OCI-LY3 (cell line): Measurements from ENCODE around the gene M1AP.

ENCODE experiments used
- H2AFZ ChIP-seq: fragments of 200-600, 300-600 bp; shearing (Covaris generic); 2 replicates; pipeline ENCODE4 v1.6.0; 2014; ENCODE audit warnings: antibody characterized with exemption, low read depth, low read length
- H3K27ac ChIP-seq: fragments of 200-600, 300-600 bp; sonication (generic); 2 replicates; pipeline ENCODE4 v1.5.1; 2014; ENCODE audit warnings: mild to moderate bottlenecking, low read length, moderate library complexity, mixed read lengths
- H3K27me3 ChIP-seq: fragments of 200-600, 300-600 bp; sonication (generic); 2 replicates; pipeline ENCODE4 v1.6.1; 2014; ENCODE audit warnings: low read depth, low read length, mixed read lengths
- H3K36me3 ChIP-seq: fragments of 200-600, 300-600 bp; sonication (generic); replicated peaks from 2 replicates; pipeline ENCODE3; 2014; ENCODE audit warnings: low read depth, low read length, mixed read lengths
- H3K4me1 ChIP-seq: fragments of 300-600, 200-600 bp; sonication (generic); 2 replicates; pipeline ENCODE4 v1.6.1; 2014; ENCODE audit warnings: low read length, mixed read lengths
- H3K4me2 ChIP-seq: fragments of 200-600, 300-600 bp; sonication (generic); 2 replicates; pipeline ENCODE4 v1.6.1; 2014; ENCODE audit warnings: low read length, mixed read lengths
- H3K4me3 ChIP-seq: fragments of 300-600, 200-600 bp; sonication (generic); 2 replicates; pipeline ENCODE4 v1.5.1; 2014; ENCODE audit warnings: antibody characterized with exemption, mild to moderate bottlenecking, low read length, moderate library complexity
- H3K79me2 ChIP-seq: fragments of 300-600, 200-600 bp; shearing (Covaris generic); 2 replicates; pipeline ENCODE4 v1.6.1; 2014; ENCODE audit warnings: mild to moderate bottlenecking, low read length, mixed read lengths
- H3K9ac ChIP-seq: fragments of 300-600, 200-600 bp; shearing (Covaris generic); 2 replicates; pipeline ENCODE4 v1.6.0; 2014; ENCODE audit warnings: mild to moderate bottlenecking, low read length, moderate library complexity
- H3K9me3 ChIP-seq: fragments of 200-600, 300-600 bp; shearing (Covaris generic); 2 replicates; pipeline ENCODE4 v1.6.1; 2014; ENCODE audit warnings: low read length, mixed read lengths; ENCODE audit not compliant: insufficient read depth
- H4K20me1 ChIP-seq: fragments of 200-600, 300-600 bp; sonication (generic); 2 replicates; pipeline ENCODE4 v1.6.1; 2016; ENCODE audit warnings: low read length, mixed read lengths; ENCODE audit not compliant: insufficient read depth
- CTCF ChIP-seq: fragments of 200-600, 300-600 bp; sonication (generic); IDR thresholded peaks from 2 replicates; pipeline ENCODE4 v1.5.1; 2014; ENCODE audit warnings: antibody characterized with exemption, low read length, low read depth
- EZH2phosphoT487 ChIP-seq: fragments of 200-600 bp; shearing (Covaris generic); IDR thresholded peaks from 2 replicates; pipeline ENCODE4 v1.6.1; 2018; ENCODE audit warnings: antibody characterized with exemption, mixed run types, low read depth

M1AP gene

GRCh38 chr2:74585406-74586185 lies 62.5 kb downstream of the M1AP start:
- no peak for TF ChIP-seq EZH2phosphoT487
- peak; percentile 51 for TF ChIP-seq CTCF
- Histone ChIP-seq H3K4me2 (peak overlapping the region; percentile 70), H3K4me1 (peaks cover 37% of the 10 kb centered on the region), H3K9me3 (no peaks in the 10 kb centered on the region), H3K36me3 (no peaks in the 10 kb centered on the region), H3K27ac (0 out of 2 replicates have a peak overlapping the region, but pooled peaks have one; percentile 18), H2AFZ (peak overlapping the region; percentile 53), H3K27me3 (0 out of 2 replicates have a peak, but pooled peaks cover 2% of the 10 kb centered on the region), H3K4me3 (peak overlapping the region; percentile 55), H3K9ac (peak overlapping the region; percentile 27; the same call in 1 of the 2 replicates), H3K79me2 (no peaks in the 10 kb centered on the region), H4K20me1 (no peaks in the 10 kb centered on the region)

GRCh38 chr2:74584088-74584645 lies 64.0 kb downstream of the M1AP start:
- no peaks in the 10 kb centered on the region for H3K36me3 ChIP-seq
- H3K79me2 ChIP-seq = no peaks in the 10 kb centered on the region
- H4K20me1 ChIP-seq = no peaks in the 10 kb centered on the region
- H3K27me3 ChIP-seq = no peaks in the 10 kb centered on the region
- 0 out of 2 replicates have a peak overlapping the region, but pooled peaks have one; percentile 14 for H2AFZ ChIP-seq
- TF ChIP-seq CTCF (no peak), EZH2phosphoT487 (no peak)
- H3K4me2 ChIP-seq = peak overlapping the region; percentile 60
- peak overlapping the region; percentile 40; the same call in 1 of the 2 replicates for H3K9ac ChIP-seq
- H3K9me3 ChIP-seq = no peaks in the 10 kb centered on the region
- H3K27ac ChIP-seq = peak overlapping the region; percentile 47
- H3K4me3 ChIP-seq = peak overlapping the region; percentile 17; the same call in 1 of the 2 replicates
- peaks cover 39% of the 10 kb centered on the region for H3K4me1 ChIP-seq

GRCh38 chr2:74583504-74583903 lies 64.6 kb downstream of the M1AP start:
- Histone ChIP-seq H3K36me3 (no peaks in the 10 kb centered on the region), H4K20me1 (no peaks in the 10 kb centered on the region), H3K4me2 (peak overlapping the region; percentile 60), H3K27me3 (no peaks in the 10 kb centered on the region), H3K27ac (peak overlapping the region; percentile 47), H3K9me3 (no peaks in the 10 kb centered on the region), H2AFZ (no peak overlapping the region), H3K9ac (no peak overlapping the region), H3K4me1 (peaks cover 44% of the 10 kb centered on the region), H3K4me3 (no peak overlapping the region), H3K79me2 (no peaks in the 10 kb centered on the region)
- TF ChIP-seq CTCF (no peak), EZH2phosphoT487 (no peak)

GRCh38 chr2:74582184-74582583 lies 65.9 kb downstream of the M1AP start:
- H3K27me3 ChIP-seq = no peaks in the 10 kb centered on the region
- peaks cover 51% of the 10 kb centered on the region for H3K4me1 ChIP-seq
- no peak for TF ChIP-seq EZH2phosphoT487
- TF ChIP-seq CTCF = no peak
- no peaks in the 10 kb centered on the region for H3K79me2 ChIP-seq
- no peak overlapping the region for H3K9ac ChIP-seq
- no peak overlapping the region for H3K4me2 ChIP-seq
- no peak overlapping the region for H2AFZ ChIP-seq
- H3K4me3 ChIP-seq = no peak overlapping the region
- H3K9me3 ChIP-seq = no peaks in the 10 kb centered on the region
- H4K20me1 ChIP-seq = no peaks in the 10 kb centered on the region
- H3K36me3 ChIP-seq = no peaks in the 10 kb centered on the region
- no peak overlapping the region for H3K27ac ChIP-seq
